C4-2B (cell line): Measurements from ENCODE around the gene SMIM38.

Source experiments
- CTCF ChIP-seq: fragments of 450-650 bp; conservative IDR thresholded peaks from 2 replicates; pipeline ENCODE4 v1.5.1; 2017; ENCODE audit warnings: mild to moderate bottlenecking
- ZFX ChIP-seq: fragments of 450-650 bp; IDR thresholded peaks from 2 replicates; pipeline ENCODE4 v1.6.1; 2017

GRCh38 chr11:69198891-69199582 lies 43.3 kb downstream of the SMIM38 start:
- no peak for TF ChIP-seq CTCF
- no peak for TF ChIP-seq ZFX
